Aorta (tissue), 5 donors: ENCODE measurements around the gene ANP32B. TPM values are rescaled to one million over a fixed set of nuclear protein-coding genes. Genes with fewer than 3 reads are reported as not detected.
"Not testable (repeated sequence)": the region's sequence is repeated elsewhere in the genome, so short reads cannot be mapped to it uniquely, and the experiment has no call there.

ENCODE experiments used
- ATAC-seq: fragments of 200-7000 bp; cut with Tn5 transposase; one replicate; pipeline ENCODE4 v1.9.1; 2022; ENCODE audit warnings: moderate library complexity; ENCODE audit not compliant: low FRiP score
- DNase-seq, 2 donors: peaks; one replicate each; pipeline ENCODE4 v3.0.0-alpha.2; 2020
- H3K27ac ChIP-seq, 2 donors: one replicate each; pipeline ENCODE4 v1.5.1; 2013; ENCODE audit warnings: low read length in 2 of 2, mild to moderate bottlenecking in 2 of 2, moderate library complexity in 2 of 2, control low read depth in 1 of 2, inconsistent platforms in 1 of 2, low read depth in 1 of 2
- H3K27me3 ChIP-seq, 2 donors: one replicate each; pipeline ENCODE4 v1.6.1; 2013; ENCODE audit warnings: control low read depth in 1 of 2, low read length in 1 of 2, mild to moderate bottlenecking in 1 of 2, moderate library complexity in 1 of 2; ENCODE audit not compliant: insufficient read depth in 2 of 2, control insufficient read depth in 1 of 2
- H3K36me3 ChIP-seq, 2 donors: one replicate each; pipeline ENCODE4 v1.6.1; 2013; ENCODE audit warnings: control low read depth in 1 of 2, low read length in 1 of 2, mild to moderate bottlenecking in 1 of 2; ENCODE audit not compliant: insufficient read depth in 2 of 2, control insufficient read depth in 1 of 2
- H3K4me1 ChIP-seq, 2 donors: one replicate each; pipeline ENCODE4 v1.6.1; 2013; ENCODE audit warnings: low read length in 2 of 2, control low read depth in 1 of 2, mild to moderate bottlenecking in 1 of 2, moderate library complexity in 1 of 2; ENCODE audit not compliant: insufficient read depth in 2 of 2, control insufficient read depth in 1 of 2
- H3K4me3 ChIP-seq, 2 donors: one replicate each; pipeline ENCODE4 v1.5.1; 2013; ENCODE audit warnings: low read length in 2 of 2, control low read depth in 1 of 2, mild to moderate bottlenecking in 1 of 2
- H3K9me3 ChIP-seq: one replicate; pipeline ENCODE4 v1.6.1; 2013; ENCODE audit warnings: mild to moderate bottlenecking, low read length; ENCODE audit not compliant: control insufficient read depth
- WGBS, 2 donors: extraction: QIAGEN DNeasy Blood & Tissue Kit; methylation state at CpG; one replicate each; pipeline ENCODE4 v1.1.7; 2013; 5-methylcytosine and 5-hydroxymethylcytosine counted together
- intact Hi-C, 2 donors: fragments of 100-400 bp; cut with DNase I; formaldehyde crosslinking; loops; one replicate each; pipeline versions ENCODE4 v1.14.2 to v1.15.0; 2022
- polyA plus RNA-seq, 2 donors: library from polyadenylated mRNA; stranded (reverse); fragments of 200-250 nt; gene quantifications; one replicate each; pipeline ENCODE4 v1.2.3, GENCODE V29; 2013
- total RNA-seq, 2 donors: library from RNA; stranded (reverse); fragmentation: NEBNext Ultra II Directional; extraction: Animal tissue kit (Norgen Biotek cat#: 25700); gene quantifications; one replicate each; pipeline ENCODE4 v1.2.1, GENCODE V29; 2021
- donor health status: healthy with polysubstance abuse.
- donor health status: Bipolar disorder and iron deficiency.
- donor health status: DM: no; HTN: no; CAD: no.
- donor health status: DM: no; HTN: no; CAD: no.
- donor health status: DM: yes; HTN: yes; CAD: no.

ANP32B gene
- total and polyA plus RNA-seq, 4 donors: 98.6 to 350 (median 121) TPM

GRCh38 chr9:97960678-97961328, 22.3 kb upstream of the ANP32B start:
- intact Hi-C loops, H3K4me3 ChIP-seq, H3K9me3 ChIP-seq, H3K36me3 ChIP-seq, ATAC-seq, H3K27ac ChIP-seq, H3K27me3 ChIP-seq, DNase-seq, H3K4me1 ChIP-seq: not testable (repeated sequence)
- WGBS, 2 donors: 86 to 88% methylated on average over 9 of the region's 9 CpGs

GRCh38 chr9:97961361-97961760, 21.8 kb upstream of the ANP32B start:
- intact Hi-C loops: no loop called here
- Histone ChIP-seq H3K36me3 (no peaks in the 10 kb centered on the region), H3K9me3 (peaks cover 2% of the 10 kb centered on the region), H3K27me3 (no peaks in the 10 kb centered on the region), H3K4me3 (no peak overlapping the region), H3K4me1 (no peaks in the 10 kb centered on the region), H3K27ac (no peak overlapping the region)
- WGBS, 2 donors: 88% methylated on average over 2 of the region's 2 CpGs
- DNase-seq (no peak), ATAC-seq (no peak)

- peaks cover 2% of the 10 kb centered on the region for H3K9me3 ChIP-seq
- H3K27ac ChIP-seq: no peak overlapping the region
- no peaks in the 10 kb centered on the region for H3K4me1 ChIP-seq
- H3K4me3 ChIP-seq: no peak overlapping the region
- H3K27me3 ChIP-seq: no peaks in the 10 kb centered on the region
- intact Hi-C loops: no loop called here
- no peak for DNase-seq
- no peaks in the 10 kb centered on the region for H3K36me3 ChIP-seq
- WGBS, 2 donors: 66 to 75% methylated on average over 4 of the region's 4 CpGs
- no peak for ATAC-seq
These were observed 21.0 kb upstream of the ANP32B start for GRCh38 chr9:97962136-97962535.

GRCh38 chr9:97962575-97962974, 20.6 kb upstream of the ANP32B start:
- no peak overlapping the region for H3K4me3 ChIP-seq
- 83 to 86% methylated on average over 5 of the region's 5 CpGs for WGBS, 2 donors
- no peak overlapping the region for H3K27ac ChIP-seq
- no peak for DNase-seq
- H3K9me3 ChIP-seq: peaks cover 2% of the 10 kb centered on the region
- intact Hi-C loops: no loop called here
- no peaks in the 10 kb centered on the region for H3K36me3 ChIP-seq
- H3K27me3 ChIP-seq: no peaks in the 10 kb centered on the region
- H3K4me1 ChIP-seq: no peaks in the 10 kb centered on the region
- ATAC-seq: no peak

GRCh38 chr9:97963232-97963631, 19.9 kb upstream of the ANP32B start:
- no peak for ATAC-seq
- DNase-seq: no peak
- intact Hi-C loops: no loop called here
- Histone ChIP-seq H3K27ac (no peak overlapping the region), H3K9me3 (peaks cover 2% of the 10 kb centered on the region), H3K36me3 (no peaks in the 10 kb centered on the region), H3K4me3 (no peak overlapping the region), H3K27me3 (no peaks in the 10 kb centered on the region), H3K4me1 (no peaks in the 10 kb centered on the region)
- WGBS, 2 donors: 63 to 76% methylated on average over 2 of the region's 2 CpGs

DNA sequence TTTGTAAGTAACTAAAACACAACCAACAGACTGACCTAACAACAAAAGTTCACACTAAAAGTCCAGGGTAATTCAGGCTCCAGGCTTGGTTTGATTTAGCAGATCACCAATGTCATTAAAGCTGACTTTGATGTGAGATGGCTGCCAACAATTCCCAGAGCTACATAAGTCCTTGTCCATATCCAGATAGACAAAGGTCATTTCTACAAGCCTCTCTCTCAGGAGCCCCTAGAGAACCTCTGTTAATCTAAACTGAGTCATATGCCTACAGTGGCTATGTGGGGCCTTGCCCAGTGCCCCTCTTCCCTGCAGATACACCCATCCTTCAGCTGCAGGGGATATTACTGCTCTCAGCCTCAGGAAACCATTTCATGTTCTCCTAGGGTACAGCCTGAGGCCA, 18.2 kb upstream of the ANP32B start:
- intact Hi-C loops: no loop called here
- DNase-seq (no peak), ATAC-seq (no peak)
- H3K4me3 ChIP-seq: no peak overlapping the region
- H3K27ac ChIP-seq: no peak overlapping the region
- H3K4me1 ChIP-seq: no peaks in the 10 kb centered on the region
- H3K27me3 ChIP-seq: no peaks in the 10 kb centered on the region
- peaks cover 2% of the 10 kb centered on the region for H3K9me3 ChIP-seq
- no peaks in the 10 kb centered on the region for H3K36me3 ChIP-seq

- intact Hi-C loops: no loop called here
- 19 to 21% methylated on average over 1 of the region's 1 CpG for WGBS, 2 donors
- Histone ChIP-seq H3K9me3 (peaks cover 2% of the 10 kb centered on the region), H3K27ac (no peak overlapping the region), H3K36me3 (no peaks in the 10 kb centered on the region), H3K4me1 (no peaks in the 10 kb centered on the region), H3K27me3 (no peaks in the 10 kb centered on the region), H3K4me3 (no peak overlapping the region)
- ATAC-seq (no peak), DNase-seq (no peak)
These were observed 16.6 kb upstream of the ANP32B start for GRCh38 chr9:97966493-97966892.

DNA sequence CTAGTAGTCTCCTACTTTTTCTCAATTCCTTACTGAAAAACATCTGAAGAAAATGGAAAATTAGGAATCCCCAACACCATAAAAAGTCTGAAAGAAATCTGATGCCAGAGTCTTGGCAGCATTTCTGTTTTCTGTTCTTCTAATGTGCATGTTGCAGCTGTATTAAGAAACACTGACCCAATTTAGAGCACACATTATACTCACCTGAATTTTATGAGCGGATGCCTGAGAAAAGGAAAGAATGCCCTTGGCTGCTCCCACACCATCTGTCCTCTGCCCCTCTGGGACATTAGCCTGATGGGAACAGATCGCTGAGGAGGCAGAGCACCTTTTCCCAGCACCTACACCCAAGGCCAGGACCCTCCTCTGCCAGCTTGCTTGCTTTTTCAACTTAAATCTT, 14.1 kb upstream of the ANP32B start:
- no peak for ATAC-seq
- intact Hi-C loops: no loop called here
- 53 to 77% methylated on average over 2 of the region's 2 CpGs for WGBS, 2 donors

DNA sequence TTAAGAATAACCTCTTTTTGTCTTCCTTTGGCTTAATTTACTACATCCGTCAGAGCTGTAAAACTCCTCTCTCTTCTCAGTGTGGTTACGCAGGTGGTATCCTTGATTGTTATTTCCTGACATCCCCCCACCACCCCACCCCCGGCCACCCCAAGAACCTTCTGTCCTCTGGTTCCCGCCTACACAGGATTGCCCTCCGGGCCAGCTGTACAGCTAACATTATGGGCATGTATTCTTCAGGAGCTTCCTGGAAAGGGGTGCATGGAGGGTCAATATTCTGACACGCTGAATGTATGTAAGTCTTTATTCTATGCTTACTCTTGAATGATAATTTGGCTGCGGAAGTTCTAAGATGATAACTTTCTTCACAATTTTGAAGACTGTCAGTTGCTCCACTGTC, 13.0 kb upstream of the ANP32B start:
- intact Hi-C loops: no loop called here
- WGBS, 2 donors: 62 to 79% methylated on average over 7 of the region's 7 CpGs
- H3K27me3 ChIP-seq: no peaks in the 10 kb centered on the region
- ATAC-seq (no peak), DNase-seq (no peak)
- no peak overlapping the region for H3K4me3 ChIP-seq
- no peaks in the 10 kb centered on the region for H3K36me3 ChIP-seq
- no peak overlapping the region for H3K27ac ChIP-seq
- no peaks in the 10 kb centered on the region for H3K4me1 ChIP-seq
- H3K9me3 ChIP-seq: no peaks in the 10 kb centered on the region

More for the DNA sequence above, 14.1 kb upstream of the ANP32B start:
- Histone ChIP-seq H3K27ac (no peak overlapping the region), H3K27me3 (no peaks in the 10 kb centered on the region), H3K4me1 (no peaks in the 10 kb centered on the region), H3K36me3 (no peaks in the 10 kb centered on the region), H3K4me3 (no peak overlapping the region), H3K9me3 (peaks cover 2% of the 10 kb centered on the region)
- no peak for DNase-seq
